ENCODE data around the gene NAV2.

NAV2 gene, protein sequence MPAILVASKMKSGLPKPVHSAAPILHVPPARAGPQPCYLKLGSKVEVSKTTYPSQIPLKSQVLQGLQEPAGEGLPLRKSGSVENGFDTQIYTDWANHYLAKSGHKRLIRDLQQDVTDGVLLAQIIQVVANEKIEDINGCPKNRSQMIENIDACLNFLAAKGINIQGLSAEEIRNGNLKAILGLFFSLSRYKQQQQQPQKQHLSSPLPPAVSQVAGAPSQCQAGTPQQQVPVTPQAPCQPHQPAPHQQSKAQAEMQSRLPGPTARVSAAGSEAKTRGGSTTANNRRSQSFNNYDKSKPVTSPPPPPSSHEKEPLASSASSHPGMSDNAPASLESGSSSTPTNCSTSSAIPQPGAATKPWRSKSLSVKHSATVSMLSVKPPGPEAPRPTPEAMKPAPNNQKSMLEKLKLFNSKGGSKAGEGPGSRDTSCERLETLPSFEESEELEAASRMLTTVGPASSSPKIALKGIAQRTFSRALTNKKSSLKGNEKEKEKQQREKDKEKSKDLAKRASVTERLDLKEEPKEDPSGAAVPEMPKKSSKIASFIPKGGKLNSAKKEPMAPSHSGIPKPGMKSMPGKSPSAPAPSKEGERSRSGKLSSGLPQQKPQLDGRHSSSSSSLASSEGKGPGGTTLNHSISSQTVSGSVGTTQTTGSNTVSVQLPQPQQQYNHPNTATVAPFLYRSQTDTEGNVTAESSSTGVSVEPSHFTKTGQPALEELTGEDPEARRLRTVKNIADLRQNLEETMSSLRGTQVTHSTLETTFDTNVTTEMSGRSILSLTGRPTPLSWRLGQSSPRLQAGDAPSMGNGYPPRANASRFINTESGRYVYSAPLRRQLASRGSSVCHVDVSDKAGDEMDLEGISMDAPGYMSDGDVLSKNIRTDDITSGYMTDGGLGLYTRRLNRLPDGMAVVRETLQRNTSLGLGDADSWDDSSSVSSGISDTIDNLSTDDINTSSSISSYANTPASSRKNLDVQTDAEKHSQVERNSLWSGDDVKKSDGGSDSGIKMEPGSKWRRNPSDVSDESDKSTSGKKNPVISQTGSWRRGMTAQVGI (N-terminal part only)

DNA sequence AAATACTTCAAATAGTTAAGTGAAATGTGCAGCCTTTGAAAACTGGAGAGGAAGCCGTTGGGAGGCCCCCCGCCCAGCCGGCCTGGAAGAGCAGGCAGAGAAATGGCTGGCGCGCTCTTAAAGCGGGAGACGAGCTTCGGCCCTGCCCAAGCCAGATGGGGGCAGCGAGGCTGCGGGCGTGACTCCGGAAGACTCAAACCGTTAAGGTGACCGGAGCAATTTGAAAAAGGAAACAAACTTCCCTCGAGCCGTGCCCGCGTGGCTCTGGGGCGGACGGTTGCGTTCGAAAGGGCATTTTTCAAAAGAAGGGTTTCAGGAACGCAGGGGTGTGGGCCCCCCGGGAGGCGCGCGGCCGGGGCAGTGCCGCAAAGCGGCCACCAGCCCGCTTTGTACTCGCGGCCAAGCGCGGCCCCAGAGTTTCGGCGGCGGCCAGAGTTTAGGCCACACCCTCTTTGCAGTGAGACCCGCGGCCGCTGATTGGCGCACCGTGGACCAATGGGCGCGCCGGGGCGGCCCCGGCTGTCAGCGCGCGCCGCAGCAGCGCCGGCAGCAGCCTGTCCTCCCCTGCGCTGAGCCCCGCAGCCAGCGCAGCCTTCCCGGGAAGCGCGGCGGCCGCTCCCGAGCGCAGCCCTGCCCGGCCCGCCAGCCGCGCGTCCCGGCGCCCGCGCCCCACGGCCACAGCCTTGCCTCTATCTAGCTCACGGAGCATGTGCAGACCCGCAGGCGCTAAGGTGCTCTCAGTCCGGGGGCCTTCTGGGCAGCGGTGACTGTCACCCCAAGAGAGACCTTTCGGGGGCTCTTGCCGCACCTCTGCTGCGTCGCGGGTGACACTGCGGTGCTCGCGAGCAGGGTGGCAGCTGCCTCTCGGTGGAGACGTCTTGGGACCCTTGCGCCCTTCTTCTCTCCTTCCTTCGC, at the start of gene NAV2:
Gene NAV2, plus strand, starts transcription at position 557 of the 915 bp plus-strand sequence. CDS start 859 bp downstream, outside the sequence.
- CTCF ChIA-PET, result interaction anchor here (1.6 kb wide), 1 partner anchor 642 kb away, joined by 3 read pairs; no protein-coding TSS in a partner anchor

DNA sequence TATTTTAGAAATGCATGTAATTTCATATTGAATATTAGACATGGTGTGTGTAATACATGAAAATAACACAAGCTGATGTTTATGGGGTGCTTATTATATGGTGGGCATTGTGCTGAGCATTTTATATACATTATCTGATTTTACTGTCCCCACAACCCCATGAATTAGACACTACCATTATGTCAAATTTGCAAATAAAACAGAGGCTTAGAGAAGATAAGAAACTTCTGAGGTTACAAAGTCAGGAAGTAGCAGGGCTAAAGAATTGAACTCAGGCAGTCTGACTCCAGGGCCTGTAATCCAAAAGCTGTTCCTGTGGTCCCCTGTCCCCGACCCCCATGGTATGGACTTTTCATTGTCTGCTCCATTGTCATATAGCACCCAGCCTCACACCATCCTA, 49.4 kb upstream of the NAV2 start:
- TF ChIP-seq, protein P1, sequence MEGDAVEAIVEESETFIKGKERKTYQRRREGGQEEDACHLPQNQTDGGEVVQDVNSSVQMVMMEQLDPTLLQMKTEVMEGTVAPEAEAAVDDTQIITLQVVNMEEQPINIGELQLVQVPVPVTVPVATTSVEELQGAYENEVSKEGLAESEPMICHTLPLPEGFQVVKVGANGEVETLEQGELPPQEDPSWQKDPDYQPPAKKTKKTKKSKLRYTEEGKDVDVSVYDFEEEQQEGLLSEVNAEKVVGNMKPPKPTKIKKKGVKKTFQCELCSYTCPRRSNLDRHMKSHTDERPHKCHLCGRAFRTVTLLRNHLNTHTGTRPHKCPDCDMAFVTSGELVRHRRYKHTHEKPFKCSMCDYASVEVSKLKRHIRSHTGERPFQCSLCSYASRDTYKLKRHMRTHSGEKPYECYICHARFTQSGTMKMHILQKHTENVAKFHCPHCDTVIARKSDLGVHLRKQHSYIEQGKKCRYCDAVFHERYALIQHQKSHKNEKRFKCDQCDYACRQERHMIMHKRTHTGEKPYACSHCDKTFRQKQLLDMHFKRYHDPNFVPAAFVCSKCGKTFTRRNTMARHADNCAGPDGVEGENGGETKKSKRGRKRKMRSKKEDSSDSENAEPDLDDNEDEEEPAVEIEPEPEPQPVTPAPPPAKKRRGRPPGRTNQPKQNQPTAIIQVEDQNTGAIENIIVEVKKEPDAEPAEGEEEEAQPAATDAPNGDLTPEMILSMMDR (IDR thresholded peaks at IDR 0.05; ENCODE audit: control extremely low read depth, extremely low read depth, low read depth, missing control alignments), result no peak
- no peak for DNase-seq (ENCODE audit: extremely low spot score)
- CTCF ChIA-PET, result interaction anchor here (1.0 kb wide), 1 partner anchor 36 kb away, joined by 3 read pairs; no protein-coding TSS in a partner anchor
- POLR2A ChIA-PET, result no interaction called here

More for the DNA sequence above, at the start of gene NAV2:
- POLR2A ChIA-PET, result no interaction called here
- peak; percentile 93 for DNase-seq (ENCODE audit: extremely low spot score)
- TF ChIP-seq, protein P1 (IDR thresholded peaks at IDR 0.05; ENCODE audit: control extremely low read depth, extremely low read depth, low read depth, missing control alignments), result no peak

DNA sequence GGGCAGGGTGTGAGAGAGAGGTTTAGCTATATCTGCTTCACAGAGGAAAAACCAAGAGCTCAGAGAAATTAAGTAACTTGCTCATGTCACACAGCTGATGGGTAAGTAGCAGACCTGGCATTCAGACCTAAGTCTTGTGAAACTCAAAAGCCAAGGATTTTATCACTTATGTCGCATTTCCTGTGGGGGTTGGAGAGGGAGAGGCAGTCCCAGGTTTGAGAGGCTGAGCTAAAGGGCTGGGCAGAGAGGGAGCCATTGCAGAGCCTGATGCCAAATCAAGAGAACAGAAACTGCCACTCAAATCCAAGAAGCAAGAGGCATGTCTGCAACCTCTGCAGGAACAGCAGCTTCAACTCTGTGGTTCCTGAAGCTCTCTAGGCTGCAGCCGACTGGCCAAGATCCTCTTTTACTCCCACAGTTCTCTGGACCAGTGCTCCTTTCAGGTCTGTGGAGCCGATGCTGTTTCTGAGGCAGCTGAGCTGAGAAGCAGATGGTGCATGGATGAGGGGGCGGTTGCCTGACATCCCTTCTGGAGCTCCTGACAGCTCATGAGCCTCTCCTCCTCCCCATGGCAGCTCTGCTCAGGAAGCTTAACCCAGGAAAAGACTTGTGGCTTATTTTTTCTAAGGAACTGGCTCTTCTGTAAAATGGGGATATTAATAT, 47.6 kb upstream of the NAV2 start:
- POLR2A ChIA-PET, result no interaction called here
- TF ChIP-seq, protein P1 (IDR thresholded peaks at IDR 0.05; ENCODE audit: control extremely low read depth, extremely low read depth, low read depth, missing control alignments), result no peak
- DNase-seq (ENCODE audit: extremely low spot score), result no peak
- CTCF ChIA-PET, result interaction anchor here (0.9 to 2.1 kb wide), 7 partner anchors 8 to 109 kb away, joined by 3 to 5 read pairs (median 4); no protein-coding TSS in a partner anchor

DNA sequence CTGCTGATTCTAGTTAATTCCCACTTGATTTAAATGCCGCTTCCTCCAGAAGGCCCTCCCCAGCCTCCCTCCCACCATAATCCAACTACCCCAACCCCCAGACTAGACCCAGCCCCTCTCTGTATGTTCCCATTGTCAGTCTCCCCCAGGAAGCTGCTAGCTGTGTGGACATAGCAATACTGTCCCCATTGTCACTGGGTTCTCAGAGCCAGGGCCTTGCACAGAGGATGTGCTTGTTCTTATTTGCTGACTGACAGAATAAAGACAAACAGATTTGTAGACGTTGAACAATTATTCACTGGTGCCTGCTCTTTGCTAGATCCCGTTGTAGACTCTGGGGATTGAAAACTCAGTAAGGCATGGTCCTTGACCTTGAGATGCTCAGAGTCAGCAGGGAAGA, 45.7 kb upstream of the NAV2 start:
- ChIA-PET CTCF (interaction anchor here (1.0 kb wide), 1 partner anchor 30 kb away, joined by 3 read pairs; no protein-coding TSS in a partner anchor), POLR2A (no interaction called here)
- TF ChIP-seq, protein P1 (IDR thresholded peaks at IDR 0.05; ENCODE audit: control extremely low read depth, extremely low read depth, low read depth, missing control alignments), result no peak
- DNase-seq (ENCODE audit: extremely low spot score), result no peak

DNA sequence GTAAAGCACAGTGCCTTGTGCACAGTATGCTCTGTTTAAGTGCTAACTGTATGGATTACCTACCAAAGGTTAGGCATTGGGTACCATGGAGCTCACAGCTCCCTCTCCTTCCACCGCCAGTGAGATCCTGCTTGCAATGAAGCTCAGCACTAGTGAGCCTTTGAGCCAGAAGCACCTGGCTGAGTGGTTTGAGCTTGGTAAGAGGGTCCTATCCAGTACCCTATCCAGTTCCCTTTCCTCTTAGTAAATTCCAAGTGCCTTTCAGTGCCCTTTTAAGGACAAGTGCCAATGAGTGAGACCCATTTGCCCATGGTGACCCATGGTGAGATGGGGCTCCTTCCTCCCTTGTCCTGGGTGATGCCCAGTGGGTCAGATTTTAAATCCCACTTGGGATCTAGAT, 43.1 kb upstream of the NAV2 start:
- POLR2A ChIA-PET, result no interaction called here
- DNase-seq (ENCODE audit: extremely low spot score), result no peak
- CTCF ChIA-PET, result no interaction called here
- TF ChIP-seq, protein P1 (IDR thresholded peaks at IDR 0.05; ENCODE audit: control extremely low read depth, extremely low read depth, low read depth, missing control alignments), result no peak

All from GM10248 (cell line).